H9 (cell line): ENCODE results near the gene INAFM1. TPM values are rescaled to one million over a fixed set of nuclear protein-coding genes. Genes with fewer than 3 reads are reported as not detected.
A peak's percentile ranks its signal among the peaks of the same experiment; 100 is the strongest.

ENCODE experiments used
- DNase-seq: peaks from one replicate; pipeline ENCODE4 v3.0.0-alpha.2; 2017
- H2AFZ ChIP-seq: one replicate; pipeline ENCODE4 v1.6.1; 2013; ENCODE audit warnings: mild to moderate bottlenecking, low read length, control low read depth, moderate library complexity
- H2AK5ac ChIP-seq: 2 replicates; pipeline ENCODE4 v1.6.1; 2013; ENCODE audit warnings: low read length, control low read depth, mixed read lengths; ENCODE audit not compliant: insufficient read length
- H2BK120ac ChIP-seq: one replicate; pipeline ENCODE4 v1.6.1; 2013; ENCODE audit warnings: low read depth, mild to moderate bottlenecking, low read length, control low read depth, inconsistent platforms; ENCODE audit not compliant: poor library complexity, severe bottlenecking
- H2BK12ac ChIP-seq: 2 replicates; pipeline ENCODE4 v1.6.1; 2013; ENCODE audit warnings: low read length, control low read depth, mixed read lengths, low read depth; ENCODE audit not compliant: insufficient read length
- H2BK15ac ChIP-seq: 2 replicates; pipeline ENCODE4 v1.6.1; 2013; ENCODE audit warnings: low read depth, low read length, control low read depth
- H2BK20ac ChIP-seq: one replicate; pipeline ENCODE4 v1.6.1; 2013; ENCODE audit warnings: low read depth, mild to moderate bottlenecking, low read length, control low read depth, inconsistent platforms; ENCODE audit not compliant: poor library complexity, severe bottlenecking
- H2BK5ac ChIP-seq: 2 replicates; pipeline ENCODE4 v1.6.1; 2013; ENCODE audit warnings: low read length, control low read depth, mixed read lengths; ENCODE audit not compliant: insufficient read length
- H3K14ac ChIP-seq: 2 replicates; pipeline ENCODE4 v1.6.1; 2013; ENCODE audit warnings: low read length, control low read depth; ENCODE audit not compliant: insufficient read depth
- H3K18ac ChIP-seq: 2 replicates; pipeline ENCODE4 v1.6.1; 2013; ENCODE audit warnings: low read depth, mild to moderate bottlenecking, mixed read lengths, low read length, control low read depth; ENCODE audit not compliant: insufficient read length
- H3K23ac ChIP-seq: 2 replicates; pipeline ENCODE4 v1.6.1; 2013; ENCODE audit warnings: low read length, control low read depth, mixed read lengths, low read depth; ENCODE audit not compliant: insufficient read length
- H3K23me2 ChIP-seq: 2 replicates; pipeline ENCODE4 v1.6.1; 2013; ENCODE audit warnings: low read depth, mild to moderate bottlenecking, mixed read lengths, low read length, control low read depth; ENCODE audit not compliant: insufficient read length, poor library complexity, severe bottlenecking
- H3K27ac ChIP-seq: 2 replicates; pipeline ENCODE4 v1.5.1; 2013; ENCODE audit warnings: low read length, control low read depth, mixed read lengths, low read depth; ENCODE audit not compliant: insufficient read length
- H3K27me3 ChIP-seq: 2 replicates; pipeline ENCODE4 v1.6.1; 2013; ENCODE audit warnings: low read length, control low read depth, inconsistent platforms; ENCODE audit not compliant: insufficient read depth
- H3K4ac ChIP-seq: 2 replicates; pipeline ENCODE4 v1.6.1; 2013; ENCODE audit warnings: low read depth, mild to moderate bottlenecking, control low read depth, inconsistent platforms, low read length, moderate library complexity
- H3K4me1 ChIP-seq: 2 replicates; pipeline ENCODE4 v1.6.1; 2013; ENCODE audit warnings: low read length, control low read depth, inconsistent platforms; ENCODE audit not compliant: insufficient read depth
- H3K4me2 ChIP-seq: 2 replicates; pipeline ENCODE4 v1.6.1; 2013; ENCODE audit warnings: low read length, control low read depth, mixed read lengths; ENCODE audit not compliant: insufficient read length, insufficient read depth
- H3K56ac ChIP-seq: 2 replicates; pipeline ENCODE4 v1.6.1; 2013; ENCODE audit warnings: low read depth, mild to moderate bottlenecking, mixed read lengths, low read length, control low read depth; ENCODE audit not compliant: insufficient read length
- H3K79me1 ChIP-seq: 2 replicates; pipeline ENCODE4 v1.6.1; 2013; ENCODE audit warnings: low read depth, mild to moderate bottlenecking, moderate library complexity, low read length, control low read depth, inconsistent platforms; ENCODE audit not compliant: insufficient read depth, poor library complexity, severe bottlenecking
- H3K79me2 ChIP-seq: 2 replicates; pipeline ENCODE4 v1.6.1; 2013; ENCODE audit warnings: low read length, control low read depth, inconsistent platforms; ENCODE audit not compliant: insufficient read depth
- H3K9ac ChIP-seq: 2 replicates; pipeline ENCODE4 v1.6.1; 2013; ENCODE audit warnings: low read length, control low read depth, mixed read lengths; ENCODE audit not compliant: insufficient read length; ENCODE audit errors: extremely low read depth
- H3K9me3 ChIP-seq: one replicate; pipeline ENCODE4 v1.6.1; 2013; ENCODE audit warnings: low read depth, low read length, inconsistent platforms; ENCODE audit not compliant: control insufficient read depth
- H3T11ph ChIP-seq: one replicate; pipeline ENCODE4 v1.6.1; 2013; ENCODE audit warnings: mild to moderate bottlenecking, low read length, control low read depth, inconsistent platforms
- H4K20me1 ChIP-seq: one replicate; pipeline ENCODE4 v1.6.1; 2013; ENCODE audit not compliant: control insufficient read depth, insufficient read length, insufficient read depth
- H4K5ac ChIP-seq: 2 replicates; pipeline ENCODE4 v1.6.1; 2013; ENCODE audit warnings: low read depth, mild to moderate bottlenecking, mixed read lengths, low read length, control low read depth; ENCODE audit not compliant: insufficient read length
- H4K8ac ChIP-seq: replicated peaks from 2 replicates; pipeline ENCODE4 v1.6.1; 2013; ENCODE audit warnings: low read length, control low read depth, mixed read lengths, low read depth; ENCODE audit not compliant: insufficient read length
- H4K91ac ChIP-seq: 2 replicates; pipeline ENCODE4 v1.6.1; 2013; ENCODE audit warnings: low read depth, mild to moderate bottlenecking, moderate library complexity, mixed read lengths, low read length, control low read depth; ENCODE audit not compliant: insufficient read length
- H3K27ac Mint-ChIP-seq, 3 experiments: 2 replicates in 2 of 3; 3 replicates in 1 of 3; pipeline ENCODE4 v1.8.0; 2020 to 2021; ENCODE audit warnings: mixed read lengths in 3 of 3, mild to moderate bottlenecking in 1 of 3, moderate library complexity in 1 of 3
- H3K27me3 Mint-ChIP-seq: 2 replicates; pipeline ENCODE4 v1.8.0; 2021; ENCODE audit warnings: low read depth, mild to moderate bottlenecking, moderate library complexity, mixed read lengths
- H3K36me3 Mint-ChIP-seq, 3 experiments: 2 replicates in 2 of 3; 3 replicates in 1 of 3; pipeline ENCODE4 v1.8.0; 2020 to 2021; ENCODE audit warnings: low read depth in 3 of 3, mixed read lengths in 3 of 3; ENCODE audit not compliant: insufficient read depth in 1 of 3
- H3K4me1 Mint-ChIP-seq, 2 experiments: 2 replicates each; pipeline ENCODE4 v1.8.0; 2020; ENCODE audit warnings: mixed read lengths in 2 of 2
- H3K4me3 Mint-ChIP-seq, 2 experiments: 2 replicates in 1 of 2; 3 replicates in 1 of 2; pipeline ENCODE4 v1.8.0; 2020 to 2021; ENCODE audit warnings: mild to moderate bottlenecking in 2 of 2, mixed read lengths in 2 of 2, moderate library complexity in 1 of 2
- H3K9me3 Mint-ChIP-seq, 2 experiments: 2 replicates in 1 of 2; 3 replicates in 1 of 2; pipeline ENCODE4 v1.8.0; 2020; ENCODE audit warnings: mild to moderate bottlenecking in 2 of 2, mixed read lengths in 2 of 2, moderate library complexity in 1 of 2
- CTCF ChIP-seq: fragments of 200-600 bp; sonication (generic); conservative IDR thresholded peaks from 3 replicates; pipeline ENCODE4 v1.8.0; 2021; ENCODE audit warnings: antibody characterized with exemption, mild to moderate bottlenecking
- WGBS: extraction: QIAGEN DNeasy Blood & Tissue Kit; methylation state at CpG from one replicate; pipeline ENCODE4 v1.1.7; 2013; ENCODE audit warnings: missing lambda C conversion rate, low lambda C conversion rate, mixed read lengths; ENCODE audit not compliant: insufficient read length; ENCODE audit errors: extremely low coverage; 5-methylcytosine and 5-hydroxymethylcytosine counted together
- total RNA-seq: library from RNA; stranded (reverse); gene quantifications from 2 replicates; pipeline ENCODE4 v1.2.1, GENCODE V29; 2021

INAFM1 gene
- total RNA-seq, 1 experiment from 2014 or later = 8.5 TPM

GRCh38 chr19:47230921-47231214, 43.8 kb upstream of the INAFM1 start, which contains the start of gene BBC3:
BBC3 (minus strand) TSS chr19:47231199; CDS start chr19:47228431, 2,768 bp downstream.
- WGBS = no CpG with 5 or more reads among the region's 43 CpGs
- Histone ChIP-seq H2BK20ac (no peak within 1 kb of the TSS), H3K23ac (no peak within 1 kb of the TSS), H3K4ac (no peak within 1 kb of the TSS), H4K8ac (no peak within 1 kb of the TSS), H4K20me1 (peaks cover 4% of the 10 kb centered on the region), H3K9ac (peak within 1 kb of the TSS; percentile 52), H3K4me1 (peaks cover 7% of the 10 kb centered on the region; the same call in 1 of the 2 replicates), H4K5ac (no peak within 1 kb of the TSS), H2BK15ac (no peak within 1 kb of the TSS), H2BK120ac (no peak within 1 kb of the TSS), H2BK12ac (no peak within 1 kb of the TSS), H3K4me2 (peak within 1 kb of the TSS; percentile 88), H3K23me2 (peaks cover 30% of the 10 kb centered on the region), H2AK5ac (no peak within 1 kb of the TSS), H3T11ph (no peak within 1 kb of the TSS), H3K18ac (peak within 1 kb of the TSS; percentile 31), H3K27me3 (no peaks in the 10 kb centered on the region), H2AFZ (no peak within 1 kb of the TSS), H3K27ac (no peak within 1 kb of the TSS), H3K79me1 (no peaks in the 10 kb centered on the region), H3K56ac (no peak within 1 kb of the TSS), H3K14ac (peak within 1 kb of the TSS; percentile 33; the same call in 1 of the 2 replicates), H4K91ac (no peak within 1 kb of the TSS), H3K79me2 (peaks cover 2% of the 10 kb centered on the region; the same call in 1 of the 2 replicates), H2BK5ac (no peak within 1 kb of the TSS), H3K9me3 (no peaks in the 10 kb centered on the region)
- H3K4me3 Mint-ChIP-seq = peak within 1 kb of the TSS; percentile 64 to 77
- H3K36me3 Mint-ChIP-seq = no peaks in the 10 kb centered on the region
- H3K27ac Mint-ChIP-seq = peak within 1 kb of the TSS; percentile 24 to 97 (median 71); a peak in 5 of 7 replicates
- peaks cover 19 to 20% of the 10 kb centered on the region in 2 experiments for H3K4me1 Mint-ChIP-seq
- no peak for TF ChIP-seq CTCF
- H3K9me3 Mint-ChIP-seq = no peaks in the 10 kb centered on the region; a peak in 1 of 5 replicates
- H3K27me3 Mint-ChIP-seq = 0 out of 2 replicates have a peak, but pooled peaks cover under 1% of the 10 kb centered on the region
- DNase-seq = no peak
